GM18508 (cell line): Measurements from ENCODE around the gene BMP2K.
A peak's percentile ranks its signal among the peaks of the same experiment; 100 is the strongest.

Source experiments
- ATAC-seq: cut with Tn5 transposase; IDR thresholded peaks from one replicate; pipeline ENCODE4 v1.9.1; 2021; ENCODE audit warnings: moderate number of reproducible peaks; ENCODE audit not compliant: insufficient read depth, unreplicated experiment

BMP2K gene

GRCh38 chr4:78922207-78922606, 146.1 kb downstream of the BMP2K start:
- ATAC-seq: no peak

- no peak for ATAC-seq
Observed at GRCh38 chr4:78923464-78924312, 147.5 kb downstream of the BMP2K start.

GRCh38 chr4:78926826-78927225, 150.7 kb downstream of the BMP2K start:
- no peak for ATAC-seq

GRCh38 chr4:78928835-78929234, 152.7 kb downstream of the BMP2K start:
- no peak for ATAC-seq

GRCh38 chr4:78930016-78930629, 154.0 kb downstream of the BMP2K start:
- no peak for ATAC-seq

- no peak for ATAC-seq
Observed at GRCh38 chr4:78936989-78937388, 160.8 kb downstream of the BMP2K start.

- ATAC-seq: no peak
Observed at GRCh38 chr4:78937837-78938236, 161.7 kb downstream of the BMP2K start.

GRCh38 chr4:78938474-78938867, 162.3 kb downstream of the BMP2K start:
- no peak for ATAC-seq

- ATAC-seq: peak; percentile 68
Observed at GRCh38 chr4:78938868-78939666, 162.9 kb downstream of the BMP2K start, which contains the start of gene PAQR3. TSS of gene PAQR3 (minus strand) at chr4:78939438. CDS start at chr4:78939224, 214 bp downstream.

GRCh38 chr4:78939667-78940008, 163.5 kb downstream of the BMP2K start:
- ATAC-seq: peak; percentile 6

GRCh38 chr4:78940752-78941151, 164.6 kb downstream of the BMP2K start:
- no peak for ATAC-seq

- ATAC-seq: no peak
Observed at GRCh38 chr4:78944381-78944780, 168.2 kb downstream of the BMP2K start.

- no peak for ATAC-seq
Observed at GRCh38 chr4:78945651-78946179, 169.6 kb downstream of the BMP2K start.

- no peak for ATAC-seq
Observed at GRCh38 chr4:78949735-78950134, 173.6 kb downstream of the BMP2K start.

GRCh38 chr4:78951862-78952472, 175.8 kb downstream of the BMP2K start:
- ATAC-seq: peak; percentile 61

GRCh38 chr4:78953231-78953630, 177.1 kb downstream of the BMP2K start:
- ATAC-seq: no peak

GRCh38 chr4:78953769-78954666, 177.9 kb downstream of the BMP2K start:
- ATAC-seq: no peak

GRCh38 chr4:78956975-78957374, 180.8 kb downstream of the BMP2K start:
- no peak for ATAC-seq

- no peak for ATAC-seq
Observed at GRCh38 chr4:78960926-78961325, 184.8 kb downstream of the BMP2K start.
